Left ventricle myocardium inferior (tissue), 1 donor: ENCODE measurements around the gene CCSER1. TPM values are rescaled to one million over a fixed set of nuclear protein-coding genes. Genes with fewer than 3 reads are reported as not detected.

Source experiments
- DNase-seq: peaks from one replicate; pipeline ENCODE4 v3.0.0-alpha.2; 2020
- H3K27ac ChIP-seq: fragments of 200-600 bp; replicated peaks from 2 replicates; pipeline ENCODE4 v1.8.0; 2021
- H3K27me3 ChIP-seq: fragments of 200-600 bp; 2 replicates; pipeline ENCODE4 v1.8.0; 2021; ENCODE audit warnings: low read depth
- H3K36me3 ChIP-seq: fragments of 200-600 bp; 2 replicates; pipeline ENCODE4 v1.8.0; 2021
- H3K4me1 ChIP-seq: fragments of 200-600 bp; 2 replicates; pipeline ENCODE4 v1.8.0; 2021
- H3K4me3 ChIP-seq: fragments of 200-600 bp; 2 replicates; pipeline ENCODE4 v1.8.0; 2021; ENCODE audit warnings: mild to moderate bottlenecking, moderate library complexity
- H3K9me3 ChIP-seq: fragments of 200-600 bp; replicated peaks from 2 replicates; pipeline ENCODE4 v1.8.0; 2021
- CTCF ChIP-seq: fragments of 200-600 bp; IDR thresholded peaks from 2 replicates; pipeline ENCODE4 v1.8.0; 2021; ENCODE audit warnings: antibody characterized with exemption, mild to moderate bottlenecking, borderline replicate concordance
- intact Hi-C: fragments of 100-400 bp; cut with micrococcal nuclease; formaldehyde crosslinking; loops from one replicate; pipeline ENCODE4 v1.11.0; 2022
- total RNA-seq: library from RNA; stranded (reverse); fragmentation: NEBNext Ultra II Directional; extraction: Animal tissue kit (Norgen Biotek cat#: 25700); gene quantifications from one replicate; pipeline ENCODE4 v1.2.1, GENCODE V29; 2021
- donor health status: DM: no; HTN: yes; CAD: no; lungs with severe emphysema.

The CCSER1 gene
- total RNA-seq, 1 donor from 2014 or later: 13.2 TPM

- Histone ChIP-seq H3K4me3 (no peak overlapping the region), H3K9me3 (no peaks in the 10 kb centered on the region), H3K4me1 (no peaks in the 10 kb centered on the region), H3K27ac (no peak overlapping the region), H3K36me3 (no peaks in the 10 kb centered on the region), H3K27me3 (no peaks in the 10 kb centered on the region)
- intact Hi-C loops: no loop called here
- DNase-seq: no peak
- TF ChIP-seq CTCF: no peak
Observed at GRCh38 chr4:90280954-90281353, 153.8 kb downstream of the CCSER1 start.

GRCh38 chr4:90281541-90282355 lies 154.6 kb downstream of the CCSER1 start:
- intact Hi-C loops: no loop called here

GRCh38 chr4:90290345-90290744 lies 163.2 kb downstream of the CCSER1 start:
- DNase-seq: no peak
- no peak overlapping the region for H3K27ac ChIP-seq
- intact Hi-C loops: loop anchor here (10.0 kb wide), 1 partner anchor 166 kb away; the partner anchor contains the start of gene CCSER1

More at GRCh38 chr4:90281541-90282355, 154.6 kb downstream of the CCSER1 start:
- Histone ChIP-seq H3K4me3 (no peak overlapping the region), H3K27me3 (no peaks in the 10 kb centered on the region), H3K4me1 (no peaks in the 10 kb centered on the region), H3K27ac (no peak overlapping the region), H3K36me3 (no peaks in the 10 kb centered on the region), H3K9me3 (no peaks in the 10 kb centered on the region)
- no peak for DNase-seq
- TF ChIP-seq CTCF: no peak

GRCh38 chr4:90292438-90292837 lies 165.2 kb downstream of the CCSER1 start:
- Histone ChIP-seq H3K9me3 (peaks cover 4% of the 10 kb centered on the region), H3K36me3 (no peaks in the 10 kb centered on the region), H3K27me3 (no peaks in the 10 kb centered on the region), H3K4me1 (peaks cover 6% of the 10 kb centered on the region), H3K27ac (no peak overlapping the region), H3K4me3 (no peak overlapping the region)
- DNase-seq: no peak
- intact Hi-C loops: loop anchor here (10.0 kb wide), 1 partner anchor 168 kb away; the partner anchor contains the start of gene CCSER1
- no peak for TF ChIP-seq CTCF

More at GRCh38 chr4:90290345-90290744, 163.2 kb downstream of the CCSER1 start:
- H3K27me3 ChIP-seq: no peaks in the 10 kb centered on the region
- H3K9me3 ChIP-seq: no peaks in the 10 kb centered on the region
- TF ChIP-seq CTCF: no peak
- H3K36me3 ChIP-seq: no peaks in the 10 kb centered on the region
- no peak overlapping the region for H3K4me3 ChIP-seq
- peaks cover 6% of the 10 kb centered on the region for H3K4me1 ChIP-seq

- no peaks in the 10 kb centered on the region for H3K27me3 ChIP-seq
- no peak overlapping the region for H3K4me3 ChIP-seq
- DNase-seq: no peak
- intact Hi-C loops: loop anchor here (10.0 kb wide), 1 partner anchor 169 kb away; the partner anchor contains the start of gene CCSER1
- H3K27ac ChIP-seq: no peak overlapping the region
- H3K36me3 ChIP-seq: no peaks in the 10 kb centered on the region
- H3K9me3 ChIP-seq: peaks cover 4% of the 10 kb centered on the region
- peaks cover 1% of the 10 kb centered on the region for H3K4me1 ChIP-seq
- peak; percentile 62 for TF ChIP-seq CTCF
Observed at GRCh38 chr4:90293320-90293719, 166.1 kb downstream of the CCSER1 start.
